ENCODE data around the gene SLC5A9.
"Not testable (repeated sequence)": the region's sequence is repeated elsewhere in the genome, so short reads cannot be mapped to it uniquely, and the experiment has no call there.

The SLC5A9 gene

GRCh38 chr1:48214366-48214765, 8.2 kb upstream of the SLC5A9 start:
- not testable (repeated sequence) for DNase-seq (ENCODE audit: low read depth in 2 of 2)

GRCh38 chr1:48214820-48215219, 7.7 kb upstream of the SLC5A9 start:
- no peak for DNase-seq (ENCODE audit: low read depth in 2 of 2)

- DNase-seq (ENCODE audit: low read depth in 2 of 2), result no peak
Observed at GRCh38 chr1:48215222-48215621, 7.3 kb upstream of the SLC5A9 start.

GRCh38 chr1:48215889-48216288, 6.6 kb upstream of the SLC5A9 start:
- no peak for DNase-seq (ENCODE audit: low read depth in 2 of 2)

GRCh38 chr1:48216313-48216712, 6.2 kb upstream of the SLC5A9 start:
- no peak for DNase-seq (ENCODE audit: low read depth in 2 of 2)

GRCh38 chr1:48216941-48217340, 5.6 kb upstream of the SLC5A9 start:
- no peak for DNase-seq (ENCODE audit: low read depth in 2 of 2)

- DNase-seq (ENCODE audit: low read depth in 2 of 2), result no peak
Observed at GRCh38 chr1:48217856-48218255, 4.7 kb upstream of the SLC5A9 start.

GRCh38 chr1:48219803-48220202, 2.7 kb upstream of the SLC5A9 start:
- no peak for DNase-seq (ENCODE audit: low read depth in 2 of 2)

GRCh38 chr1:48221122-48221521, 1.4 kb upstream of the SLC5A9 start:
- no peak for DNase-seq (ENCODE audit: low read depth in 2 of 2)

- DNase-seq (ENCODE audit: low read depth in 2 of 2), result no peak
Observed at GRCh38 chr1:48221657-48222056, 859 bp upstream of the SLC5A9 start.

GRCh38 chr1:48223366-48224240, 1.1 kb downstream of the SLC5A9 start:
- DNase-seq (ENCODE audit: low read depth in 2 of 2), result no peak

- no peak for DNase-seq (ENCODE audit: low read depth in 2 of 2)
Observed at GRCh38 chr1:48224791-48225190, 2.3 kb downstream of the SLC5A9 start.

GRCh38 chr1:48225579-48225978, 3.1 kb downstream of the SLC5A9 start:
- no peak for DNase-seq (ENCODE audit: low read depth in 2 of 2)

- no peak for DNase-seq (ENCODE audit: low read depth in 2 of 2)
Observed at GRCh38 chr1:48227165-48228013, 4.9 kb downstream of the SLC5A9 start.

GRCh38 chr1:48228156-48228555, 5.6 kb downstream of the SLC5A9 start:
- DNase-seq (ENCODE audit: low read depth in 2 of 2), result no peak

GRCh38 chr1:48229317-48229716, 6.8 kb downstream of the SLC5A9 start:
- no peak for DNase-seq (ENCODE audit: low read depth in 2 of 2)

GRCh38 chr1:48230236-48230635, 7.7 kb downstream of the SLC5A9 start:
- no peak for DNase-seq (ENCODE audit: low read depth in 2 of 2)

GRCh38 chr1:48232722-48233121, 10.2 kb downstream of the SLC5A9 start:
- DNase-seq (ENCODE audit: low read depth in 2 of 2), result no peak

GRCh38 chr1:48233666-48234485, 11.4 kb downstream of the SLC5A9 start:
- no peak for DNase-seq (ENCODE audit: low read depth in 2 of 2)

- no peak for DNase-seq (ENCODE audit: low read depth in 2 of 2)
Observed at GRCh38 chr1:48235652-48236051, 13.1 kb downstream of the SLC5A9 start.

- DNase-seq (ENCODE audit: low read depth in 2 of 2), result no peak
Observed at GRCh38 chr1:48236716-48237470, 14.4 kb downstream of the SLC5A9 start.
